Loucy (cell line): ENCODE measurements around the gene EPHA5.

ENCODE experiments used
- H2AFZ ChIP-seq: fragments of 200-600 bp; sonication (generic); 2 replicates; pipeline ENCODE4 v1.6.0; 2016; ENCODE audit warnings: antibody characterized with exemption, mild to moderate bottlenecking, low read length, moderate library complexity
- H3F3A ChIP-seq: fragments of 200-600 bp; 2 replicates; pipeline ENCODE4 v1.6.0; 2016; ENCODE audit warnings: antibody characterized with exemption, low read depth, mild to moderate bottlenecking
- H3K27me3 ChIP-seq: fragments of 200-600 bp; sonication (generic); 2 replicates; pipeline ENCODE4 v1.6.1; 2014; ENCODE audit warnings: low read length, mild to moderate bottlenecking; ENCODE audit not compliant: insufficient read depth, poor library complexity, severe bottlenecking
- H3K36me3 ChIP-seq: fragments of 200-600 bp; sonication (generic); 2 replicates; pipeline ENCODE4 v1.6.1; 2016; ENCODE audit warnings: low read length; ENCODE audit not compliant: insufficient read depth
- H3K4me1 ChIP-seq: fragments of 200-600 bp; sonication (generic); 2 replicates; pipeline ENCODE4 v1.5.1; 2014; ENCODE audit warnings: low read length, mild to moderate bottlenecking; ENCODE audit not compliant: insufficient read depth, poor library complexity, severe bottlenecking
- H3K4me2 ChIP-seq: fragments of 200-600 bp; sonication (generic); 2 replicates; pipeline ENCODE4 v1.6.0; 2014; ENCODE audit warnings: antibody characterized with exemption, low read length, low read depth, mild to moderate bottlenecking; ENCODE audit not compliant: poor library complexity, severe bottlenecking
- H3K4me3 ChIP-seq: fragments of 200-600 bp; sonication (generic); 2 replicates; pipeline ENCODE4 v1.5.1; 2014; ENCODE audit warnings: low read length, mild to moderate bottlenecking, mixed read lengths; ENCODE audit not compliant: poor library complexity, severe bottlenecking
- H3K79me2 ChIP-seq: fragments of 200-600 bp; sonication (generic); 2 replicates; pipeline ENCODE4 v1.6.1; 2014; ENCODE audit warnings: low read length; ENCODE audit not compliant: insufficient read depth
- H3K9ac ChIP-seq: fragments of 200-600 bp; sonication (generic); 2 replicates; pipeline ENCODE4 v1.6.0; 2014; ENCODE audit warnings: mild to moderate bottlenecking, low read depth, low read length, moderate library complexity; ENCODE audit not compliant: poor library complexity, severe bottlenecking
- H3K9me2 ChIP-seq: fragments of 200-600 bp; sonication (generic); replicated peaks from 2 replicates; pipeline ENCODE4 v1.6.1; 2016; ENCODE audit warnings: low read depth, low read length, mixed read lengths
- H3K9me3 ChIP-seq: fragments of 200-600 bp; sonication (generic); 2 replicates; pipeline ENCODE4 v1.6.1; 2014; ENCODE audit warnings: mild to moderate bottlenecking, antibody characterized with exemption, low read length, low read depth; ENCODE audit not compliant: insufficient read depth
- H4K20me1 ChIP-seq: fragments of 200-600 bp; sonication (generic); 2 replicates; pipeline ENCODE4 v1.6.0; 2014; ENCODE audit warnings: antibody characterized with exemption, low read length, mild to moderate bottlenecking; ENCODE audit not compliant: insufficient read depth, poor library complexity, severe bottlenecking
- EZH2phosphoT487 ChIP-seq: fragments of 200-600 bp; IDR thresholded peaks from 2 replicates; pipeline ENCODE4 v1.6.1; 2018; ENCODE audit warnings: antibody characterized with exemption, mild to moderate bottlenecking, moderate library complexity, borderline replicate concordance
- TF ChIP-seq, protein P1 (sequence below): fragments of 200-600 bp; sonication (generic); conservative IDR thresholded peaks from 2 replicates; pipeline ENCODE4 v1.5.1; 2014; ENCODE audit warnings: mild to moderate bottlenecking, antibody characterized with exemption, low read length

EPHA5 gene

DNA sequence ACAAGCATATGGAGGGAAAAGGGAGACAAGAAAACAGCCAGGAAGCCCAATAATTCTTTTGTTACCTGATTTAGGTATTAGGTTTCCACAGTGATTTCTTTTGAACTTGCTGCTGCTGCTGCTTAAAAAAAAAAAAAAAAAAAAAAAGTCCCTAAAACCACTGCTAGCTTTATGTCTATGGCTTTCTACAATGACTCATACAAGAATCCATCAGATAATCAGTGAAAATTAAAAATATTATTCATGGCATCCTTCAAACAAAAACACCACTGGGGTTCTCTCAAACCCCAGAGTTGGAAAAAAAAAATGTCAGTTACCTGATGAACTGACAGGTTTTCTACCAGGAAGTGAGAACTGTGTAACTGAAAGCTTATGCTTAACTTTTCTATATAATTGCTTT lies 14.3 kb downstream of the EPHA5 start:
- Histone ChIP-seq H3K4me2 (no peak overlapping the region), H4K20me1 (no peaks in the 10 kb centered on the region), H3K9me2 (no peaks in the 10 kb centered on the region), H3K9me3 (no peaks in the 10 kb centered on the region), H3K27me3 (no peaks in the 10 kb centered on the region), H3K9ac (no peak overlapping the region), H3K79me2 (no peaks in the 10 kb centered on the region), H3F3A (no peaks in the 10 kb centered on the region), H2AFZ (no peak overlapping the region), H3K4me1 (no peaks in the 10 kb centered on the region), H3K36me3 (no peaks in the 10 kb centered on the region), H3K4me3 (no peak overlapping the region)
- no peak for TF ChIP-seq EZH2phosphoT487
- TF ChIP-seq, protein P1, sequence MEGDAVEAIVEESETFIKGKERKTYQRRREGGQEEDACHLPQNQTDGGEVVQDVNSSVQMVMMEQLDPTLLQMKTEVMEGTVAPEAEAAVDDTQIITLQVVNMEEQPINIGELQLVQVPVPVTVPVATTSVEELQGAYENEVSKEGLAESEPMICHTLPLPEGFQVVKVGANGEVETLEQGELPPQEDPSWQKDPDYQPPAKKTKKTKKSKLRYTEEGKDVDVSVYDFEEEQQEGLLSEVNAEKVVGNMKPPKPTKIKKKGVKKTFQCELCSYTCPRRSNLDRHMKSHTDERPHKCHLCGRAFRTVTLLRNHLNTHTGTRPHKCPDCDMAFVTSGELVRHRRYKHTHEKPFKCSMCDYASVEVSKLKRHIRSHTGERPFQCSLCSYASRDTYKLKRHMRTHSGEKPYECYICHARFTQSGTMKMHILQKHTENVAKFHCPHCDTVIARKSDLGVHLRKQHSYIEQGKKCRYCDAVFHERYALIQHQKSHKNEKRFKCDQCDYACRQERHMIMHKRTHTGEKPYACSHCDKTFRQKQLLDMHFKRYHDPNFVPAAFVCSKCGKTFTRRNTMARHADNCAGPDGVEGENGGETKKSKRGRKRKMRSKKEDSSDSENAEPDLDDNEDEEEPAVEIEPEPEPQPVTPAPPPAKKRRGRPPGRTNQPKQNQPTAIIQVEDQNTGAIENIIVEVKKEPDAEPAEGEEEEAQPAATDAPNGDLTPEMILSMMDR: no peak

DNA sequence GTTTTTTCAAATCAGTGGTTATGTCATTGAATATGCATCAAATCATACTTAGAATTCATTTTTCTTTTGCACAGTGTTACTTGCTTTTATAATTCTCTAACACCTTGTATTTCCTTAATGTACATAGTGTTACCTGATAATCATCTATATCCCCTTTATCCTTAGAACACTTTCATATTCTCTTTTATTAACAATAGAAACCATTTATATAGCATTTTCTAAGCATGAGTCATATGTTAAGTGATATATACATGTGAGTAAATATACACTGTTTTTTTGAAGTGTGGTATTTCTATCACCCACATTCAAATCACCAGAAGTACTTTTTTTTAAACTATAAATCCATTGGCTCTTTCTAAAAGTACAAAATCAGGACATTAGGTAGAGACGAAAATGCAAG lies 15.3 kb downstream of the EPHA5 start:
- Histone ChIP-seq H3K9me3 (no peaks in the 10 kb centered on the region), H3K4me3 (no peak overlapping the region), H3K79me2 (no peaks in the 10 kb centered on the region), H3F3A (no peaks in the 10 kb centered on the region), H3K9me2 (no peaks in the 10 kb centered on the region), H3K27me3 (no peaks in the 10 kb centered on the region), H3K4me1 (no peaks in the 10 kb centered on the region), H3K36me3 (no peaks in the 10 kb centered on the region), H4K20me1 (no peaks in the 10 kb centered on the region), H2AFZ (no peak overlapping the region), H3K4me2 (no peak overlapping the region), H3K9ac (no peak overlapping the region)
- no peak for TF ChIP-seq EZH2phosphoT487
- TF ChIP-seq, protein P1: no peak

DNA sequence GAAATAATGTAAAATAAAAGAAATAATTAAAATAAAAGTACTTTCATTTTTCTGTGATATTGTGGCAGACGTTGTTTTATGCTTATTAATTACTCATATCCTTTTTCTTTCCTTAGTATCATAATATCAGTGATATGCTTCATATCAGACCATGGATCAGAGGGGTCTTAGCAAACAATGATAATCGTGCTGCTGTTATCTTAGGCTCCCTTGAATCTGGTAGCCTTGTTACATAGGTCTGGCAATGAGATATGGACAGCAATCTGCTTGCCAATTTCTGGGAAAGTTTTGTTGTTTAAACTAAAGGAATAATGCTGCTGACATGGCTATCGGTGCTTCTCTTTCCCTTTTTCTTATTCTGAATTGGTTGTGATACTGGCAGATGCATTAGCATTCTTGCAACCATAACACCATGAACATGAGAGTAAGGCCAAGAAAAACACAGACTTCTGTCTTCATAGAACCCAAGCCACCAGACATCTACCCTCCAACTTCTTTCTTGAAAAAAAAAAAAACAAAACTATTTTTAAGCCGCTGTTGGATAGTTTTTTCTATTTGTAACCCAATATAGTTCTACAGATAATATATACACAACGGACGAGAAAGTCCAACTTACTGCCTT lies 16.4 kb downstream of the EPHA5 start:
- H3K9ac ChIP-seq: no peak overlapping the region
- no peaks in the 10 kb centered on the region for H3K36me3 ChIP-seq
- H4K20me1 ChIP-seq: no peaks in the 10 kb centered on the region
- H3K27me3 ChIP-seq: no peaks in the 10 kb centered on the region
- no peak overlapping the region for H3K4me3 ChIP-seq
- H3K9me3 ChIP-seq: no peaks in the 10 kb centered on the region
- no peaks in the 10 kb centered on the region for H3K79me2 ChIP-seq
- H2AFZ ChIP-seq: no peak overlapping the region
- no peaks in the 10 kb centered on the region for H3K4me1 ChIP-seq
- H3K9me2 ChIP-seq: no peaks in the 10 kb centered on the region
- TF ChIP-seq, protein P1: no peak
- no peak for TF ChIP-seq EZH2phosphoT487
- no peaks in the 10 kb centered on the region for H3F3A ChIP-seq
- no peak overlapping the region for H3K4me2 ChIP-seq
